Measurements from ENCODE around the gene SPTBN1. TPM values are rescaled to one million over a fixed set of nuclear protein-coding genes. Genes with fewer than 3 reads are reported as not detected.

The SPTBN1 gene
- polyA plus RNA-seq, 1 experiment: 56.6 TPM

GRCh38 chr2:54589038-54589339 is 132.9 kb downstream of the SPTBN1 start:
- Histone ChIP-seq H3K27ac (ENCODE audit: low read depth, low read length) (no peak overlapping the region), H3K27me3 (ENCODE audit: control insufficient read depth, insufficient read depth, low read length) (no peaks in the 10 kb centered on the region), H3K4me3 (ENCODE audit: low read depth, low read length) (no peak overlapping the region), H3K9me3 (ENCODE audit: control insufficient read depth, insufficient read depth, low read length) (no peaks in the 10 kb centered on the region)
- DNase-seq (ENCODE audit: low read depth, low spot score): no peak
- ChIA-PET POLR2A (no interaction called here), CTCF (interaction anchor here (0.6 kb wide), 1 partner anchor 165 kb away, joined by 3 read pairs; no protein-coding TSS in a partner anchor)
- no peak for TF ChIP-seq CTCF (IDR thresholded peaks at IDR 0.05; ENCODE audit: low read depth, low read length)

- no peaks in the 10 kb centered on the region for H3K27me3 ChIP-seq (ENCODE audit: control insufficient read depth, insufficient read depth, low read length)
- H3K9me3 ChIP-seq (ENCODE audit: control insufficient read depth, insufficient read depth, low read length): no peaks in the 10 kb centered on the region
- no peak overlapping the region for H3K4me3 ChIP-seq (ENCODE audit: low read depth, low read length)
- no peak for TF ChIP-seq CTCF (IDR thresholded peaks at IDR 0.05; ENCODE audit: low read depth, low read length)
- ChIA-PET POLR2A (no interaction called here), CTCF (interaction anchor here (0.6 kb wide), 2 partner anchors 82 to 165 kb away, joined by 3 read pairs; no protein-coding TSS in a partner anchor)
- no peak overlapping the region for H3K27ac ChIP-seq (ENCODE audit: low read depth, low read length)
- DNase-seq (ENCODE audit: low read depth, low spot score): no peak
Measured at GRCh38 chr2:54589340-54590215, 133.5 kb downstream of the SPTBN1 start.

- Histone ChIP-seq H3K27ac (ENCODE audit: low read depth, low read length) (no peak overlapping the region), H3K4me3 (ENCODE audit: low read depth, low read length) (no peak overlapping the region), H3K9me3 (ENCODE audit: control insufficient read depth, insufficient read depth, low read length) (peaks cover 2% of the 10 kb centered on the region; the same call in 1 of the 2 replicates), H3K27me3 (ENCODE audit: control insufficient read depth, insufficient read depth, low read length) (no peaks in the 10 kb centered on the region)
- TF ChIP-seq CTCF (IDR thresholded peaks at IDR 0.05; ENCODE audit: low read depth, low read length): no peak
- DNase-seq (ENCODE audit: low read depth, low spot score): no peak
- CTCF ChIA-PET: interaction anchor here (0.6 to 0.7 kb wide), 2 partner anchors 10 to 83 kb away, joined by 3 read pairs; no protein-coding TSS in a partner anchor
- POLR2A ChIA-PET: no interaction called here
Measured at GRCh38 chr2:54590216-54591120, 134.3 kb downstream of the SPTBN1 start.

GRCh38 chr2:54591551-54591950 is 135.4 kb downstream of the SPTBN1 start:
- no peak for DNase-seq (ENCODE audit: low read depth, low spot score)
- Histone ChIP-seq H3K9me3 (ENCODE audit: control insufficient read depth, insufficient read depth, low read length) (peaks cover 2% of the 10 kb centered on the region; the same call in 1 of the 2 replicates), H3K4me3 (ENCODE audit: low read depth, low read length) (no peak overlapping the region), H3K27me3 (ENCODE audit: control insufficient read depth, insufficient read depth, low read length) (no peaks in the 10 kb centered on the region), H3K27ac (ENCODE audit: low read depth, low read length) (no peak overlapping the region)
- no peak for TF ChIP-seq CTCF (IDR thresholded peaks at IDR 0.05; ENCODE audit: low read depth, low read length)
- CTCF ChIA-PET: interaction anchor here (0.7 kb wide), 1 partner anchor 9 kb away, joined by 3 read pairs; no protein-coding TSS in a partner anchor
- POLR2A ChIA-PET: no interaction called here
